ENCODE results near the gene PSD2.
A peak's percentile ranks its signal among the peaks of the same experiment; 100 is the strongest.

Gene PSD2

GRCh38 chr5:139861021-139861888 lies 65.6 kb downstream of the PSD2 start:
- CTCF ChIA-PET = interaction anchor here (0.8 to 4.3 kb wide), 15 partner anchors 9 to 110 kb away, joined by 3 to 45 read pairs (median 7); no protein-coding TSS in a partner anchor
- DNase-seq (ENCODE audit: extremely low spot score) = no peak
- POLR2A ChIA-PET = no interaction called here
- TF ChIP-seq CTCF (IDR thresholded peaks at IDR 0.05; ENCODE audit: control extremely low read depth, extremely low read depth, low read depth, missing control alignments) = no peak

- POLR2A ChIA-PET = no interaction called here
- no peak for DNase-seq (ENCODE audit: extremely low spot score)
- CTCF ChIA-PET = interaction anchor here (0.9 to 4.3 kb wide), 15 partner anchors 9 to 226 kb away, joined by 3 to 45 read pairs (median 5); no protein-coding TSS in a partner anchor
- TF ChIP-seq CTCF (IDR thresholded peaks at IDR 0.05; ENCODE audit: control extremely low read depth, extremely low read depth, low read depth, missing control alignments) = no peak
These were observed 66.2 kb downstream of the PSD2 start for GRCh38 chr5:139861889-139862207.

DNA sequence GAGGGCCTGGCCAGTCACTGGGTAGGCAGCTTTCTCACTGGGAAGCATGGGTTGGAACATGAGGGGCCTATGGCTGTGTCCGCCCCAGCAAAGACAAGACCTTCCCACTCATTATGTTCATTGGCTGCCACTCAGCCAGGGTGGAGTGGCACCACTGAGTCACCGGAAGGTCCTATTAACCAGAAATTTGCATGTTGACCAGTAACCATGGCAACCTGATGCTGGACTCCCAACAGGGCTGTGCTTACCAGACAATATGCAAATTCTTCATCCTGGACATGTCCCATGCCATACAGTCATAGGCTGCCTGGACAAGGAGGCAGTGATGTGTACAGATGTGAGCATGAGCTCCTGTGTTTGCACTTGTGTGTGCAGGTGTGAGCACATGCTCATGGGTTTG lies 66.7 kb downstream of the PSD2 start:
- DNase-seq (ENCODE audit: extremely low spot score) = no peak
- ChIA-PET POLR2A (no interaction called here), CTCF (interaction anchor here (0.9 to 4.3 kb wide), 16 partner anchors 10 to 227 kb away, joined by 3 to 45 read pairs (median 5); no protein-coding TSS in a partner anchor)
- no peak for TF ChIP-seq CTCF (IDR thresholded peaks at IDR 0.05; ENCODE audit: control extremely low read depth, extremely low read depth, low read depth, missing control alignments)

GRCh38 chr5:139862803-139863202 lies 67.2 kb downstream of the PSD2 start:
- CTCF ChIA-PET = interaction anchor here (0.7 to 4.3 kb wide), 23 partner anchors 8 to 293 kb away, joined by 3 to 45 read pairs (median 4); no protein-coding TSS in a partner anchor
- no peak for TF ChIP-seq CTCF (IDR thresholded peaks at IDR 0.05; ENCODE audit: control extremely low read depth, extremely low read depth, low read depth, missing control alignments)
- POLR2A ChIA-PET = no interaction called here
- no peak for DNase-seq (ENCODE audit: extremely low spot score)

DNA sequence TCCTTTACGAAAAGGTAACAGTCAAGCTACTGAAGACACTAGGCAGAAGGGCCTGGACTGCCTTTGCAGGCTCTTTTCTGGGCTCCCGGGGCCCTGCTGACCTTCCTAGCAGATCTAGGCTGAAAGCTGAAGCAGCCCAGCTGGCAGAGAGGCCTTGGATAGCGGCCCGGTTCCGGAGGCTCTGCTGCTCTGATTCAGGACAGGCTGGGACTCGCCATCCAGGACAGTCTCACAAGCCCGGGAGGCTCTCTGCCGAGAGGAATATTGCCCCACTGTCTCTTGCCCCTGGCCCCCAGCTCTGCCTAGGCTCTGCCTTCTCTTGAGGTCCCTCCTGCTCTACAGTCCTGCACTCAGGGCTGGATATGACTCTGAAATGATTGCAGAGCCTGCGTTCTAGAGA lies 67.8 kb downstream of the PSD2 start:
- TF ChIP-seq CTCF (IDR thresholded peaks at IDR 0.05; ENCODE audit: control extremely low read depth, extremely low read depth, low read depth, missing control alignments) = no peak
- no peak for DNase-seq (ENCODE audit: extremely low spot score)
- CTCF ChIA-PET = interaction anchor here (0.7 to 4.3 kb wide), 22 partner anchors 8 to 293 kb away, joined by 3 to 45 read pairs (median 4); no protein-coding TSS in a partner anchor
- POLR2A ChIA-PET = no interaction called here

DNA sequence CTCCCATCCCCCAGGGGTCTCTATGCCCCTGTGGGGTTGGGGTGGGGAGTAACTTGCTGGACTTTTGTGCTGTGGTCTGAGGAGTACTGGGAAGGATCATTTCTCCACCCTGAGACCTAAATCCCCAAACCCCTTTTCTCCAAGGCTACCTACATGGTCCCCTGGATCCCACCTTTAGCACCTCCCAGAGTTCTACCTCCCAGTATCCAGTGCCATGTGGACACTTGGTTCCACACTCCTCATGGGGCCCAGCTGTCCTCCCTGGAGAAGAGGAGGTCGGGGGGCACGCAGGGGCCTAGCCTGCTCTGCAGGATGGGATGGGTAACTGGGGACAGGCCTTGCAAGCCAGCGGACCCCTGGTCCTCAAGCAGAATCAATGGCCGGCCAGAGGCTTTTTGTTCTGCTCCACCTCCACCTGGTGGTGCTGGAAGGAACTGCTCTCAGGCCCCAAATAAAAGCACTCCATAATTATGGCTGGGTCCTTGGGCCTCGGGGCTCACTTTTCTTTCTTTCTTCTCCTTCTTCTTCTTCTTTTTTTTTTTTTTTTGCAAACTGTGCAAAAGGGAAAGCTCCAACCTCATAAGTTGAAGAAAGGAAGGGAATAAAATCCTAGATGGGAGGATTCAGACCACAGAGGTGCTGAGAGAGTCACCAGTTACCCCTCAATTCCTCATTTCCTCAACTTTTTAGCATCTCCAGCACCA lies 68.4 kb downstream of the PSD2 start:
- peak; percentile 84 for DNase-seq (ENCODE audit: extremely low spot score)
- peak; percentile 74 for TF ChIP-seq CTCF (IDR thresholded peaks at IDR 0.05; ENCODE audit: control extremely low read depth, extremely low read depth, low read depth, missing control alignments)
- CTCF ChIA-PET = interaction anchor here (0.6 to 4.3 kb wide), 18 partner anchors 8 to 221 kb away, joined by 3 to 45 read pairs (median 5); no protein-coding TSS in a partner anchor
- POLR2A ChIA-PET = no interaction called here

Measured in GM10248 (cell line).